Panc1 (cell line): ENCODE measurements around the gene PHOSPHO2. TPM values are rescaled to one million over a fixed set of nuclear protein-coding genes. Genes with fewer than 3 reads are reported as not detected.

ENCODE experiments used
- ATAC-seq: fragments of 200-7000 bp; cut with Tn5 transposase; 2 replicates; pipeline ENCODE4 v1.9.1; 2020; ENCODE audit warnings: mild to moderate bottlenecking, moderate library complexity
- BruUV-seq: library from RNA; stranded (reverse); fragments of 400-500 nt; replicated peaks from 2 replicates; lab custom pipeline; 2021; lab: Mats Ljungman, UMichigan
- CTCF ChIA-PET: fragments of 300-600 bp; sonication (Branson Sonifier 250); formaldehyde crosslinking; loops from one replicate; lab custom pipeline; 2022; ENCODE audit warnings: antibody characterized with exemption; lab: Charles Lee
- POLR2A ChIA-PET: fragments of 300-600 bp; sonication (Branson Sonifier 250); formaldehyde crosslinking; loops from one replicate; lab custom pipeline; 2022; ENCODE audit warnings: antibody characterized with exemption; lab: Charles Lee
- DNase-seq: peaks from one replicate; pipeline ENCODE4 v3.0.0-alpha.2; 2010; ENCODE audit warnings: low read depth, low spot score
- H3K27ac ChIP-seq: 2 replicates; pipeline ENCODE4 v1.5.1; 2011; ENCODE audit warnings: mild to moderate bottlenecking, low read length, inconsistent platforms
- H3K27me3 ChIP-seq: fragments of 200-500 bp; sonication (Bioruptor generic); 2 replicates; pipeline ENCODE4 v1.6.0; 2014; ENCODE audit warnings: low read length, inconsistent platforms; ENCODE audit not compliant: control insufficient read depth, insufficient read depth
- H3K36me3 ChIP-seq: fragments of 200-500 bp; sonication (Bioruptor generic); 2 replicates; pipeline ENCODE4 v1.5.1; 2014; ENCODE audit warnings: inconsistent platforms, mild to moderate bottlenecking, low read length, moderate library complexity; ENCODE audit not compliant: control insufficient read depth, insufficient read depth
- H3K4me1 ChIP-seq: 2 replicates; pipeline ENCODE4 v1.5.1; 2011; ENCODE audit warnings: inconsistent platforms, mild to moderate bottlenecking, low read length, moderate library complexity; ENCODE audit not compliant: control insufficient read depth, insufficient read depth
- H3K4me3 ChIP-seq, 2 experiments: 2 replicates each; pipeline ENCODE4 v1.5.1; 2011 to 2012; ENCODE audit warnings: low read depth in 2 of 2, low read length in 2 of 2, mild to moderate bottlenecking in 2 of 2, inconsistent platforms in 1 of 2, moderate library complexity in 1 of 2
- H3K9me3 ChIP-seq: fragments of 200-500 bp; sonication (Bioruptor generic); 2 replicates; pipeline ENCODE4 v1.5.1; 2014; ENCODE audit warnings: low read depth, mild to moderate bottlenecking, inconsistent platforms, low read length, moderate library complexity; ENCODE audit not compliant: control insufficient read depth, insufficient read depth
- CTCF ChIP-seq: fragments of 450-650 bp; IDR thresholded peaks from 2 replicates; pipeline ENCODE4 v1.5.1; 2017; ENCODE audit warnings: mild to moderate bottlenecking
- POLR2AphosphoS5 ChIP-seq: IDR thresholded peaks from 2 replicates; pipeline ENCODE4 v1.6.1; 2012; ENCODE audit warnings: mild to moderate bottlenecking, low read depth, low read length, moderate library complexity
- SIN3A ChIP-seq: IDR thresholded peaks from 2 replicates; pipeline ENCODE4 v1.6.1; 2012; ENCODE audit warnings: low read depth, mild to moderate bottlenecking, low read length, moderate library complexity, borderline replicate concordance; ENCODE audit not compliant: insufficient read depth
- TCF7L2 ChIP-seq: IDR thresholded peaks from 2 replicates; pipeline ENCODE4 v1.6.1; 2011; ENCODE audit warnings: mild to moderate bottlenecking, low read depth, low read length, inconsistent platforms
- in situ Hi-C: cut with HindIII; loops from 2 replicates; pipeline ENCODE4 v1.10.0; 2016; ENCODE audit warnings: low sequenced_read_pairs, low pct_unique_long_range_greater_than_20kb
- intact Hi-C: fragments of 100-400 bp; cut with micrococcal nuclease; formaldehyde crosslinking; loops from one replicate; pipeline ENCODE4 v1.10.0; 2022; ENCODE audit not compliant: unreplicated experiment
- total RNA-seq: library from RNA; stranded (reverse); gene quantifications from one replicate; pipeline ENCODE4 v1.2.1, GENCODE V29; 2021; ENCODE audit not compliant: unreplicated experiment
- TF ChIP-seq, protein P1 (sequence below), 2 experiments: IDR thresholded peaks; 2 replicates each; pipeline ENCODE4 v1.6.1; 2011 to 2012; ENCODE audit warnings: low read depth in 2 of 2, control low read depth in 1 of 2, low read length in 1 of 2, mild to moderate bottlenecking in 1 of 2, moderate library complexity in 1 of 2; ENCODE audit not compliant: insufficient read depth in 1 of 2

Gene PHOSPHO2
- total RNA-seq, 1 experiment from 2014 or later: 6.2 TPM

DNA sequence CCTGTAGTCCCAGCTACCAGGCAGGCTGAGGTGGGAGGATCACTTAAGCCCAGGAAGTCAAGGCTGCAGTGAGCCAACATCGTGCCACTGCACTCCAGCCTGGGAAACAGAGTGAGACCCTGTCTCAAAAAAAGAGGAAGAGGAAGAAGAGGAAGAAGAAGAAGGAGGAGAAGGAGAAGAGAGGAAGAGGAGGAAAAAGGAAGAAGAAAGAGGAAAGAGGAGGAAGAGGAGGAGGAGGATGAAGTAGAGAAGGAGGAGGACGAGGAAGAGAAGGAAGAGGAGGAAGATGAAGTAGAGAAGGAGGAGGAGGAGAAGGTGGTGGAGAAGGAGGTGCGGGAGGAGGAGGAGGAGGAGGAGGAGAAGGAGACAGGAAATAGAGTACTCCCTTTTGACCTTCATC lies 38.1 kb upstream of the PHOSPHO2 start:
- ATAC-seq: no peak
- no peak overlapping the region for H3K27ac ChIP-seq
- intact Hi-C loops: no loop called here

GRCh38 chr2:169658877-169659276 lies 35.4 kb upstream of the PHOSPHO2 start:
- no TSS peak for BruUV-seq

More for the DNA sequence above, 38.1 kb upstream of the PHOSPHO2 start:
- no TSS peak for BruUV-seq
- TF ChIP-seq CTCF (no peak), SIN3A (no peak), POLR2AphosphoS5 (no peak), TCF7L2 (no peak)
- TF ChIP-seq, protein P1, sequence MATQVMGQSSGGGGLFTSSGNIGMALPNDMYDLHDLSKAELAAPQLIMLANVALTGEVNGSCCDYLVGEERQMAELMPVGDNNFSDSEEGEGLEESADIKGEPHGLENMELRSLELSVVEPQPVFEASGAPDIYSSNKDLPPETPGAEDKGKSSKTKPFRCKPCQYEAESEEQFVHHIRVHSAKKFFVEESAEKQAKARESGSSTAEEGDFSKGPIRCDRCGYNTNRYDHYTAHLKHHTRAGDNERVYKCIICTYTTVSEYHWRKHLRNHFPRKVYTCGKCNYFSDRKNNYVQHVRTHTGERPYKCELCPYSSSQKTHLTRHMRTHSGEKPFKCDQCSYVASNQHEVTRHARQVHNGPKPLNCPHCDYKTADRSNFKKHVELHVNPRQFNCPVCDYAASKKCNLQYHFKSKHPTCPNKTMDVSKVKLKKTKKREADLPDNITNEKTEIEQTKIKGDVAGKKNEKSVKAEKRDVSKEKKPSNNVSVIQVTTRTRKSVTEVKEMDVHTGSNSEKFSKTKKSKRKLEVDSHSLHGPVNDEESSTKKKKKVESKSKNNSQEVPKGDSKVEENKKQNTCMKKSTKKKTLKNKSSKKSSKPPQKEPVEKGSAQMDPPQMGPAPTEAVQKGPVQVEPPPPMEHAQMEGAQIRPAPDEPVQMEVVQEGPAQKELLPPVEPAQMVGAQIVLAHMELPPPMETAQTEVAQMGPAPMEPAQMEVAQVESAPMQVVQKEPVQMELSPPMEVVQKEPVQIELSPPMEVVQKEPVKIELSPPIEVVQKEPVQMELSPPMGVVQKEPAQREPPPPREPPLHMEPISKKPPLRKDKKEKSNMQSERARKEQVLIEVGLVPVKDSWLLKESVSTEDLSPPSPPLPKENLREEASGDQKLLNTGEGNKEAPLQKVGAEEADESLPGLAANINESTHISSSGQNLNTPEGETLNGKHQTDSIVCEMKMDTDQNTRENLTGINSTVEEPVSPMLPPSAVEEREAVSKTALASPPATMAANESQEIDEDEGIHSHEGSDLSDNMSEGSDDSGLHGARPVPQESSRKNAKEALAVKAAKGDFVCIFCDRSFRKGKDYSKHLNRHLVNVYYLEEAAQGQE (IDR thresholded peaks at IDR 0.05; ENCODE audit: insufficient read depth in 1 of 2, low read depth in 2 of 2, low read length in 1 of 2): no peak
- in situ Hi-C loops: no loop called here
- Histone ChIP-seq H3K4me3 (no peak overlapping the region), H3K27me3 (no peaks in the 10 kb centered on the region), H3K9me3 (no peaks in the 10 kb centered on the region), H3K4me1 (no peaks in the 10 kb centered on the region), H3K36me3 (no peaks in the 10 kb centered on the region)
- CTCF ChIA-PET: no interaction called here
- POLR2A ChIA-PET: interaction anchor here (0.6 kb wide), 1 partner anchor 38 kb away, joined by 4 read pairs; the partner anchor contains the start of genes CFAP210 and PHOSPHO2
- DNase-seq: no peak

More at GRCh38 chr2:169658877-169659276, 35.4 kb upstream of the PHOSPHO2 start:
- ChIA-PET POLR2A (no interaction called here), CTCF (no interaction called here)
- TF ChIP-seq TCF7L2: no peak
- TF ChIP-seq, protein P1 (IDR thresholded peaks at IDR 0.05; ENCODE audit: insufficient read depth in 1 of 2, low read depth in 2 of 2, low read length in 1 of 2): no peak
- no peak for TF ChIP-seq SIN3A
- no peak for TF ChIP-seq POLR2AphosphoS5
- TF ChIP-seq CTCF: no peak
- Histone ChIP-seq H3K9me3 (no peaks in the 10 kb centered on the region), H3K27ac (no peak overlapping the region), H3K27me3 (no peaks in the 10 kb centered on the region), H3K4me1 (no peaks in the 10 kb centered on the region), H3K36me3 (no peaks in the 10 kb centered on the region), H3K4me3 (no peak overlapping the region)
- in situ Hi-C loops (no loop called here), intact Hi-C loops (no loop called here)
- DNase-seq: no peak
- ATAC-seq: no peak
